Measurements from ENCODE around the gene ALKBH3. TPM values are rescaled to one million over a fixed set of nuclear protein-coding genes. Genes with fewer than 3 reads are reported as not detected.

The ALKBH3 gene
- total RNA-seq, 3 donors from 2014 or later (not counting 1 experiment from before 2014, with no cell fraction given), result 24.3 to 30.8 (median 29.6) TPM

GRCh38 chr11:43952401-43953342 is 72.0 kb downstream of the ALKBH3 start:
- Histone ChIP-seq H3K9me3 (ENCODE audit: control insufficient read depth, insufficient read depth, low read length) (no peaks in the 10 kb centered on the region), H3K4me1 (ENCODE audit: control insufficient read depth, insufficient read depth, low read length) (no peaks in the 10 kb centered on the region), H3K36me3 (ENCODE audit: control insufficient read depth, insufficient read depth, low read length) (no peaks in the 10 kb centered on the region), H3K4me3 (ENCODE audit: low read length) (no peak overlapping the region), H3K27ac (ENCODE audit: low read length) (no peak overlapping the region), H3K27me3 (ENCODE audit: control insufficient read depth, insufficient read depth, low read length) (no peaks in the 10 kb centered on the region)
- Mint-ChIP-seq H3K9me3 (no peaks in the 10 kb centered on the region), H3K4me1 (no peaks in the 10 kb centered on the region), H3K27me3 (ENCODE audit: low read depth in 2 of 2) (peaks cover 18 to 49% of the 10 kb centered on the region in 2 donors), H3K36me3 (no peaks in the 10 kb centered on the region), H3K4me3 (no peak overlapping the region), H3K27ac (no peak overlapping the region)
- WGBS (ENCODE audit: insufficient coverage), result 90% methylated on average over 12 of the region's 12 CpGs
- ATAC-seq (no peak), DNase-seq (no peak)
- TF ChIP-seq CTCF (IDR thresholded peaks at IDR 0.05), result no peak
- intact Hi-C loops (cut with micrococcal nuclease), result no loop called here

GRCh38 chr11:43953521-43953920 is 72.9 kb downstream of the ALKBH3 start:
- H3K9me3 ChIP-seq (ENCODE audit: control insufficient read depth, insufficient read depth, low read length), result no peaks in the 10 kb centered on the region
- no peaks in the 10 kb centered on the region for H3K4me1 Mint-ChIP-seq
- no peaks in the 10 kb centered on the region for H3K36me3 ChIP-seq (ENCODE audit: control insufficient read depth, insufficient read depth, low read length)
- H3K4me3 Mint-ChIP-seq, result no peak overlapping the region
- no peak for DNase-seq
- H3K27ac ChIP-seq (ENCODE audit: low read length), result no peak overlapping the region
- H3K27ac Mint-ChIP-seq, result no peak overlapping the region
- H3K4me3 ChIP-seq (ENCODE audit: low read length), result no peak overlapping the region
- intact Hi-C loops (cut with micrococcal nuclease), result no loop called here
- no peaks in the 10 kb centered on the region for H3K9me3 Mint-ChIP-seq
- no peaks in the 10 kb centered on the region for H3K36me3 Mint-ChIP-seq
- 83% methylated on average over 4 of the region's 6 CpGs for WGBS (ENCODE audit: insufficient coverage)
- H3K27me3 Mint-ChIP-seq (ENCODE audit: low read depth in 2 of 2), result peaks cover 20 to 54% of the 10 kb centered on the region in 2 donors
- ATAC-seq, result no peak
- H3K27me3 ChIP-seq (ENCODE audit: control insufficient read depth, insufficient read depth, low read length), result no peaks in the 10 kb centered on the region
- no peaks in the 10 kb centered on the region for H3K4me1 ChIP-seq (ENCODE audit: control insufficient read depth, insufficient read depth, low read length)
- no peak for TF ChIP-seq CTCF (IDR thresholded peaks at IDR 0.05)

GRCh38 chr11:43954241-43954640 is 73.6 kb downstream of the ALKBH3 start:
- Histone ChIP-seq H3K36me3 (ENCODE audit: control insufficient read depth, insufficient read depth, low read length) (no peaks in the 10 kb centered on the region), H3K9me3 (ENCODE audit: control insufficient read depth, insufficient read depth, low read length) (no peaks in the 10 kb centered on the region), H3K4me1 (ENCODE audit: control insufficient read depth, insufficient read depth, low read length) (no peaks in the 10 kb centered on the region), H3K4me3 (ENCODE audit: low read length) (no peak overlapping the region), H3K27me3 (ENCODE audit: control insufficient read depth, insufficient read depth, low read length) (no peaks in the 10 kb centered on the region), H3K27ac (ENCODE audit: low read length) (no peak overlapping the region)
- peaks cover 20 to 58% of the 10 kb centered on the region in 2 donors for H3K27me3 Mint-ChIP-seq (ENCODE audit: low read depth in 2 of 2)
- H3K4me1 Mint-ChIP-seq, result no peaks in the 10 kb centered on the region
- DNase-seq (no peak), ATAC-seq (no peak)
- H3K4me3 Mint-ChIP-seq, result no peak overlapping the region
- intact Hi-C loops (cut with micrococcal nuclease), result no loop called here
- 91% methylated on average over 6 of the region's 7 CpGs for WGBS (ENCODE audit: insufficient coverage)
- H3K9me3 Mint-ChIP-seq, result no peaks in the 10 kb centered on the region
- no peaks in the 10 kb centered on the region for H3K36me3 Mint-ChIP-seq
- no peak overlapping the region for H3K27ac Mint-ChIP-seq
- no peak for TF ChIP-seq CTCF (IDR thresholded peaks at IDR 0.05)
